Osteocyte (in vitro differentiated cells): ENCODE measurements around the gene SOCS3. TPM values are rescaled to one million over a fixed set of nuclear protein-coding genes. Genes with fewer than 3 reads are reported as not detected.
A peak's percentile ranks its signal among the peaks of the same experiment; 100 is the strongest.

Source experiments
- DNase-seq: peaks from one replicate; pipeline ENCODE4 v3.0.0; 2021; ENCODE audit warnings: mixed read lengths; ENCODE audit not compliant: unreplicated experiment; ENCODE audit errors: extremely low spot score
- H3K27ac Mint-ChIP-seq: one replicate; pipeline ENCODE4 v1.8.0; 2021; ENCODE audit warnings: mild to moderate bottlenecking, mixed read lengths; ENCODE audit not compliant: unreplicated experiment
- H3K27me3 Mint-ChIP-seq: one replicate; pipeline ENCODE4 v1.8.0; 2021; ENCODE audit warnings: mixed read lengths; ENCODE audit not compliant: unreplicated experiment
- H3K36me3 Mint-ChIP-seq: one replicate; pipeline ENCODE4 v1.8.0; 2021; ENCODE audit warnings: mixed read lengths; ENCODE audit not compliant: unreplicated experiment
- H3K4me1 Mint-ChIP-seq: one replicate; pipeline ENCODE4 v1.8.0; 2021; ENCODE audit warnings: mixed read lengths; ENCODE audit not compliant: unreplicated experiment
- H3K4me3 Mint-ChIP-seq: one replicate; pipeline ENCODE4 v1.8.0; 2021; ENCODE audit warnings: mild to moderate bottlenecking, moderate library complexity, mixed read lengths; ENCODE audit not compliant: unreplicated experiment
- H3K9me3 Mint-ChIP-seq: one replicate; pipeline ENCODE4 v1.8.0; 2021; ENCODE audit warnings: mixed read lengths; ENCODE audit not compliant: unreplicated experiment
- CTCF ChIP-seq: fragments of 200-600 bp; sonication (generic); IDR thresholded peaks from 2 replicates; pipeline ENCODE4 v1.5.0; 2021; ENCODE audit warnings: antibody characterized with exemption, mild to moderate bottlenecking, moderate library complexity
- total RNA-seq: library from RNA; stranded (reverse); gene quantifications from 2 replicates; pipeline ENCODE4 v1.2.1, GENCODE V29; 2021

The SOCS3 gene
- total RNA-seq, 1 donor from 2014 or later = 86.4 TPM

- no peak for TF ChIP-seq CTCF
- peak; percentile 90 for DNase-seq
- Mint-ChIP-seq H3K27me3 (no peaks in the 10 kb centered on the region), H3K27ac (peak overlapping the region; percentile 96), H3K36me3 (no peaks in the 10 kb centered on the region), H3K4me1 (peaks cover 28% of the 10 kb centered on the region), H3K4me3 (no peak overlapping the region), H3K9me3 (no peaks in the 10 kb centered on the region)
These were observed 16.7 kb downstream of the SOCS3 start for GRCh38 chr17:78343187-78343542.

- no peak for DNase-seq
- Mint-ChIP-seq H3K36me3 (no peaks in the 10 kb centered on the region), H3K27me3 (no peaks in the 10 kb centered on the region), H3K4me3 (no peak overlapping the region), H3K9me3 (no peaks in the 10 kb centered on the region), H3K27ac (peak overlapping the region; percentile 96), H3K4me1 (peaks cover 26% of the 10 kb centered on the region)
- no peak for TF ChIP-seq CTCF
These were observed 17.3 kb downstream of the SOCS3 start for GRCh38 chr17:78342449-78343186.

GRCh38 chr17:78341559-78342448 lies 18.1 kb downstream of the SOCS3 start:
- Mint-ChIP-seq H3K9me3 (no peaks in the 10 kb centered on the region), H3K4me1 (peaks cover 32% of the 10 kb centered on the region), H3K27ac (peak overlapping the region; percentile 96), H3K36me3 (no peaks in the 10 kb centered on the region), H3K27me3 (no peaks in the 10 kb centered on the region), H3K4me3 (no peak overlapping the region)
- peak; percentile 88 for DNase-seq
- TF ChIP-seq CTCF = no peak

- Mint-ChIP-seq H3K4me3 (no peak overlapping the region), H3K27me3 (no peaks in the 10 kb centered on the region), H3K9me3 (no peaks in the 10 kb centered on the region), H3K36me3 (no peaks in the 10 kb centered on the region), H3K4me1 (peaks cover 35% of the 10 kb centered on the region), H3K27ac (peak overlapping the region; percentile 56)
- no peak for TF ChIP-seq CTCF
- DNase-seq = no peak
These were observed 19.5 kb downstream of the SOCS3 start for GRCh38 chr17:78340183-78340955.
